ENCODE results near the gene DONSON.

GRCh38 chr21:33611006-33611744, 22.7 kb upstream of the DONSON start:
- no peak for TF ChIP-seq CTCF (IDR thresholded peaks at IDR 0.05)
- TF ChIP-seq POLR2A (IDR thresholded peaks at IDR 0.05): no peak

All from lower leg skin (tissue), 3 donors.